Choroid plexus epithelial cell (primary cell): Measurements from ENCODE around the gene PWP2.
"Not testable (repeated sequence)": the region's sequence is repeated elsewhere in the genome, so short reads cannot be mapped to it uniquely, and the experiment has no call there.

ENCODE experiments used
- DNase-seq: peaks from one replicate; pipeline ENCODE4 v3.0.0-alpha.2; 2010; ENCODE audit warnings: low read depth
- H3K4me3 ChIP-seq: 2 replicates; pipeline ENCODE4 v1.5.1; 2011; ENCODE audit warnings: low read depth, mild to moderate bottlenecking, control low read depth, low read length, moderate library complexity

Gene PWP2

GRCh38 chr21:44150255-44150654 is 43.1 kb downstream of the PWP2 start:
- not testable (repeated sequence) for DNase-seq, H3K4me3 ChIP-seq

- DNase-seq, H3K4me3 ChIP-seq: not testable (repeated sequence)
Observed at GRCh38 chr21:44153214-44153888, 46.2 kb downstream of the PWP2 start.

DNA sequence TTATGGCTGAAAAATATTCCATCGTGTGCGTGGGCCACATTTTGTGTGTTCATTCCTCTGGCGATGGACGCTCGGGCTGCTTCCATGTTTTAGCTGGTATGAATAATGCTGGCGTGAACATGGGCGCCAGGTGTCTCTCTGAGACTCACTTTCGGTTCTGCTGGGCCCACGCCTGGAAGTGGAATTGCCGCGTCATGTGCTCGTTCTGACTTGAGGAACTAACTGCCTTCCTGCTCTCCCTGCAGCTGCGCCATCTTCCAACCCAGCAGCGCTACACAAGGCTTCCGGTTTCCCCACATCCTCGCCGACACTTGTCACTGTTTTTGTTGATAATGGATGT is 46.7 kb downstream of the PWP2 start:
- DNase-seq, H3K4me3 ChIP-seq: not testable (repeated sequence)

GRCh38 chr21:44154816-44155230 is 47.6 kb downstream of the PWP2 start:
- not testable (repeated sequence) for H3K4me3 ChIP-seq, DNase-seq

DNA sequence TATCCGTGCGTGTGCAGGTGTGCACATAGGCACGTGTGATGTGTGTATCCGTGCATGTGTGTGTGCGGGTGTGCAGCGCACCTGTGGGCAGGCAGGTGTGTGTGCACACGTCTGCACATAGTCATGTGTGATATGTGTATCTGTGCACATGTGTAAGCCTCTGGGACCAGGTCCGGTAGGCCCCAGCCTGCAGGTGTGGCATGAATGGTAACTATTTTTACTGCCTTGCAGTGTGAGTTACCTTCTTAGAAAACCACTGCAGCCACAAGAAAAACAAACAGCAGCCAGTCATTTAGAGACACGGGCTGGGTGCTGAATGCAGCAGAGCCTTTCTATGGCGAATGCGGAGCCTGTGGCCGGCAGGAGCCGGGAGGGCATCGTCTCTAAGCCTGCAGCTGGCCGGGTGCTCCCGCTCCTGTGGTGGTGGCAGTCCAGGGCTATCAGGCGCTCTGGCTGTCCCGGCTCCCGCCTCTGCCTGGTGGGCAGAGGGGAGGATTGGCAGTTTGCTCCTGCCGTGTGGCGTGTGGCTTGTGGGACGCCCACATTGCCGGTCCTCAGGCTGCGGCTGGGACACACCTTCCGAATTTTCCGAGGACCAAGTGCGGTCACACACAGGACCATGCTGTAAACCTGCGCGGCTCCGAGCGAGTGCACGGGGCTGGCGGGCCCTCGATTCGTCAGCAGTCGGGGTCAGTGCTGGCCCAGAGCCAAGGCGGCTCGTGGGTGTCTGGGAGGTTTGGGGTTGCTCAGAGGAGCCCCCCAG is 48.2 kb downstream of the PWP2 start:
- H3K4me3 ChIP-seq, DNase-seq: not testable (repeated sequence)

DNA sequence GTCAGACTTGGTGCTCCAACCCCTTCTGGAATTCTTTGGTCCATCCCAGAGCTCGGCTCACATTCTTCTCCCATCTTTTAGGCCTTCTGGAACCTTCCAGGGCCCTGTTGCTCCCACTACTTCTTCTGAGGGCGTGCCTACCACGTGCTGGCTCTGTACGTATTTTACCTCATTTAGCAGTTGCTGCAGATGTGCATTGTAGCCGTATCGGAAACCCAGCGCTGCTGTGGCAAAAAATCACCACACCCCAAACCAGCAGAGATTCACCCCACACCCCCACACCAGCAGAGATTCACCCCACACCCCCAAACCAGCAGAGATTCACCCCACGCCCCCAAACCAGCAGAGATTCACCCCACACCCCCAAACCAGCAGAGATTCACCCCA is 48.8 kb downstream of the PWP2 start:
- not testable (repeated sequence) for DNase-seq, H3K4me3 ChIP-seq

DNA sequence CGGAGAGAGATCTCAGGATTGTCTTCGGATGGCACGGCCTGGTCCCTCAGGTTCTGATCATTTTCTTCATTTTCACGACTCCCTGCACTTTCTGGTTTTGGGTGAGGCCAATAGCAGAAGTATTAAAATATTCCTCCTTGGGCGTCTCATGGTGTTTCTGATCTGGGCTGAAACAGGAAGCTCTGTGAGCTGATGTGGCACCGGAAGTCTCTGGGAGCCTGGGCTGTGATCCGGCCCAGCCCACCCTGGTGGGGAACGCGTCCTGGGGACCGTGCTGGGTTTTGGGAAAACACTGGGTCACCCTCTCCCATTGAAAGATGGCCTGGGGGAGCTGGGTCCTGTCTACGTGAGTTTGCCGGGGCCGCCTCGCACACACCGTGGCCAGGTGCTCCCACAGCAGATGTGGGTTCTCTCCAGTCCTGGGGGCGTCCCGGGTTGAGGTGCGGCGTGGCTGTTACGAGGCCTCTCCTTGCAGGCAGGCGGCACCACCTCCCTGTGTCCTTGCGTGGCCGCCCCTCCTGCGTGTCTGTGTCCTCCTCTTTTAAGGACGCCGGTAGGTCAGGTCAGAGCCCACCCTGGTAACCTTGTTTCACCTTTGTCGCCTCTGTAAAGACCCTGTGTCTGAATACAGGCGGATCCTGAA is 50.4 kb downstream of the PWP2 start:
- H3K4me3 ChIP-seq, DNase-seq: not testable (repeated sequence)

GRCh38 chr21:44158082-44158468 is 50.9 kb downstream of the PWP2 start:
- DNase-seq, H3K4me3 ChIP-seq: not testable (repeated sequence)

DNA sequence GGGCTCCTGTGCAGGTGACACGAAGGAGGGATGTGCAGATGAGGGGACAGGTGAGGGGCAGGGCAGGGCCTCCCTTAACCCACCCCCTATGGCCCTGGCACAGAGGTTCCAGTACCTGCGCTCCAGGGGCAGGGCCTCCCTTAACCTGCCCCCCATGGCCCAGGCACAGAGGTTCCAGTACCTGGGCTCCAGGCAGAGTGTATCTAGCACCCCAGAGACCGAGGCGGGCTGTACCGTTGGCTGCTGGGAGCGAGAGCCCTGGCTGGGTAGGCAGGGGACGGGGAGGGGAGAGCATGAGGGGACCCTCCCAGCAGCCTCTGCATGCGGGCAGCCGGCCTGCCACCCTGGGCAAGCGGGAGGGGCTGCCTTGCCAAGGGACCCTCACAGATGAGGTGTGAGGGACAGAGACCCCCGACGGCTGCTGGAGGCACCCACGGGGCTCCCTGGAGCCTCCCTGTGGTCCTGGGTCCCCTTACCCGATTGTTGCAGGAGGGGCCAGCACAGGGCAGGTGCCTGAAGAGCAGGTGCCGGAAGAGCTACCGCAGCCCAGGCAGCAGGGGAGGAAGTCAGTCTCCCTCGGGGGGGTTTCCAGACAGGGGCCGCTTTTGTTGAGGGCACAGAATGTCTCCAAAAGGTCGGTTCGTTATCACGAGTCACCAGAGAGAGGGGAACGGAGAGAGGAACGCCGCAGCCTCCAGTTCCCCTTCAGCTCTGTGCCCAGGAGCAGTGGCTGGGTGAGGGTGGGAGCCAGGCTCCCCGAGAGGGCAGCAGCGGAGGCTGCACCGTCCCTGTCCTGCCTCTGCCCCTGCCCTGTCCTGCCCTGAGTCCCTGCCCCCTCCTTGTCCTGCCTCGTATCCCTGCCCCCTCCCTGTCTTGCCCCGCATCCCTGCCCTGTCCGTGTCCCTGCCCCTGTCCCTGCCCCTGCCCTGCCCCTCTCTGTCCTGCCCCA is 52.4 kb downstream of the PWP2 start:
- DNase-seq, H3K4me3 ChIP-seq: not testable (repeated sequence)

GRCh38 chr21:44160298-44160672 is 53.1 kb downstream of the PWP2 start:
- not testable (repeated sequence) for H3K4me3 ChIP-seq, DNase-seq

DNA sequence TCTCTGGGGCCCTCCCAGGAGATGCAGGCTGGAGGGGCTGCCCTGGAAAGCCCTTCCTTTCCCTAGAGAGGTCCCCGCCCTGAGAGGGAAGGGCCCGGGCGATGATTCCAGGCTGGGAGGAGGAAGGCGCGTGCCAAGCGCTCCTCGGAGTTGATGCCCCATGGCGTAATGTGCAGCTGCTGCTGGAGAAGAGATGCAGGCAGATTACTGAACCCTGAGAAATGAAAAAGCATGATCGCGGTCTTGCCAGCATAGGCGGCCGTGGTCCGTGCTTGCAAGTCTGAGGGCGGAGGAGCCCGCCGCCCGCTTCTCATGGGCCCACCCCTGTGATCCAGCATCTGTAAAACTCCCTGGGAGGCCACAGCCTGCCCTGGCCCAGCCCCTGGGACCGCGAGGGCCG is 53.6 kb downstream of the PWP2 start:
- DNase-seq, H3K4me3 ChIP-seq: not testable (repeated sequence)

- not testable (repeated sequence) for H3K4me3 ChIP-seq, DNase-seq
Observed at GRCh38 chr21:44163167-44163653, 56.0 kb downstream of the PWP2 start.

GRCh38 chr21:44165933-44166332 is 58.7 kb downstream of the PWP2 start:
- not testable (repeated sequence) for DNase-seq, H3K4me3 ChIP-seq

GRCh38 chr21:44167527-44167926 is 60.3 kb downstream of the PWP2 start:
- not testable (repeated sequence) for DNase-seq, H3K4me3 ChIP-seq

- not testable (repeated sequence) for H3K4me3 ChIP-seq, DNase-seq
Observed at GRCh38 chr21:44170326-44170725, 63.1 kb downstream of the PWP2 start.

DNA sequence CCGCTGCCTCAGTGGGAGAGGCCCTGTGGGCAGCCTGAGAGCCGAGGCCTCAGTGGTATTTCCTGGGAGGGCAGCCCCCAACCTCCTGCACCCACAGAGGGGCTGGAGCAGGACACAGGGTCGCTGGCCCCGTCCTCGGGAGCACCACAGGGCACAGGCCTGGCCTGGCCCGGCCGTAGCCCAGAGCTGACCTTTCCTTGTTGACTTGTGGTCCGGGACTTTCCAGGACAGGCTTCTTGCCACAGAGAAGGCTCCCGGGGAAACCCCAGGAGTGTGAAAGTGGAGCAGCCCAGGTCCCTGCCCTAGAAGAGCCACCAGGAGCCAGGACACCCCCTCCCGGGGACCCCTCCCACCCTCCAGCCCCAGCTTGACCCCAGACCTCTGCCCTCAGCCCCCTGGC is 63.7 kb downstream of the PWP2 start:
- not testable (repeated sequence) for H3K4me3 ChIP-seq, DNase-seq

DNA sequence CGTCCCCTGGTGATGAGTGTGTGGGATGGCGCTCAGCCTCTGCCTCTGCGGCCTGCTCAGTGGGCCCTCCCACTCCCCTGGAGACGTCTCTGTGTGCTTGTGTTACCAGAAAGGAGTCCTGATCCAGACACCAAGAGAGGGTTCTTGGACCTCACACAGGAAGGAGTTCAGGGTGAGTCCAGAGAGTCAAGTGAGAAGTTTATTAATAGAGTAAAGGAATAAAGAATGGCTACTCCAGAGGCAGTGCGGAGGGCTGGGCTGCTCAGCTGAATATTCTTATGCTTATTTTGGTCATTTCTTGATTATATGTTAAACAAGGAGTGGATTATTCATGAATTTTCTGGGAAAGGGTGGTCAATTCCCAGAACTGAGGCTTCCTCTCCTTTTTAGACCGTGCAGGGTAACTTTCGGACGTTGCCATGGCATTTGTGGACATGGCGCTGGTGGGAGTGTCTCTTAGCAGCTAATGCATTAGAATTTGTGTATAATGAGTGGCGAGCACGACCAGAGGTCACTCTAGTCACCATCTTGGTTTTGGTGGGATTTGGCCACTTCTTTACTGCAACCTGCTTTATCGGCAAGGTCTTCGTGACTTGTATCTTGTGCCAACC is 64.9 kb downstream of the PWP2 start:
- H3K4me3 ChIP-seq, DNase-seq: not testable (repeated sequence)

DNA sequence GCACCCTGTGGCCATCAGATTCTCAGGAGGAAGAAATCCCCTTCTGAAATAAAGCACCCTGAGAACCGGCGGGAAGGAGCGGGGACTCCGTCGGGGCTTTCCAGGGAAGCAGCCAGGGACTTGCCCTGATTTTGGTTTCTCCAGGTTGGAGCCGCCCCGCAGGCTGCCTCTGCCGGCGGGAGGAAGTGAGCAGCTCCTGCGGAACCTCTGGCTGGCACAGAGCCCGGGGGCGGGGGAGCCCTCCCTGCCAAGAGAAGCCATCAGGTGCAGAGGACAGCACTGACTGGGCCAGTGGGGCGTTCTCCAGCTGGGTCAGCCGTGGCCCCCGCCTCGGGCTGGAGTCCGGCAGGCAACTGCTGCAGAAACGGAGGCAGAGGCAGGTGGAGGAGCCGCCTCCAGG is 65.5 kb downstream of the PWP2 start:
- H3K4me3 ChIP-seq, DNase-seq: not testable (repeated sequence)

- DNase-seq, H3K4me3 ChIP-seq: not testable (repeated sequence)
Observed at GRCh38 chr21:44175189-44175588, 68.0 kb downstream of the PWP2 start.
